Activated CD4-positive, alpha-beta memory T cell treated with anti-CD3 and anti-CD28 coated beads, Interleukin-2, amount 10 ng/mL, durations not matched to agents 7 days and 5 days (primary cell): Measurements from ENCODE around the gene KCNMA1. TPM values are rescaled to one million over a fixed set of nuclear protein-coding genes. Genes with fewer than 3 reads are reported as not detected.

Experiments
- CTCF ChIA-PET: fragments of 350-600 bp; sonication (Branson Sonifier 250); formaldehyde crosslinking; loops from one replicate; lab custom pipeline; 2021; ENCODE audit warnings: antibody characterized with exemption, inconsistent platforms; lab: Charles Lee
- POLR2A ChIA-PET: fragments of 350-600 bp; sonication (Branson Sonifier 250); formaldehyde crosslinking; loops from one replicate; lab custom pipeline; 2021; ENCODE audit warnings: antibody characterized with exemption; lab: Charles Lee
- DNase-seq: peaks from one replicate; pipeline ENCODE4 v3.0.0-alpha.2; 2020
- H3K27ac Mint-ChIP-seq: one replicate; pipeline ENCODE4 v1.8.0; 2021; ENCODE audit warnings: mild to moderate bottlenecking, mixed read lengths
- H3K27me3 Mint-ChIP-seq: one replicate; pipeline ENCODE4 v1.8.0; 2021; ENCODE audit warnings: mixed read lengths
- H3K36me3 Mint-ChIP-seq: one replicate; pipeline ENCODE4 v1.8.0; 2021; ENCODE audit warnings: low read depth, mixed read lengths
- H3K4me1 Mint-ChIP-seq: one replicate; pipeline ENCODE4 v1.8.0; 2021; ENCODE audit warnings: mixed read lengths
- H3K4me3 Mint-ChIP-seq: one replicate; pipeline ENCODE4 v1.8.0; 2021; ENCODE audit warnings: mild to moderate bottlenecking, mixed read lengths
- H3K9me3 Mint-ChIP-seq: one replicate; pipeline ENCODE4 v1.8.0; 2021; ENCODE audit warnings: mixed read lengths
- total RNA-seq, 2 experiments: library from RNA; stranded (reverse); gene quantifications; one replicate each; pipeline ENCODE4 v1.2.3, GENCODE V29; 2021

KCNMA1 gene
- total RNA-seq, 2 experiments from 2014 or later: 0.25 to 0.38 TPM

DNA sequence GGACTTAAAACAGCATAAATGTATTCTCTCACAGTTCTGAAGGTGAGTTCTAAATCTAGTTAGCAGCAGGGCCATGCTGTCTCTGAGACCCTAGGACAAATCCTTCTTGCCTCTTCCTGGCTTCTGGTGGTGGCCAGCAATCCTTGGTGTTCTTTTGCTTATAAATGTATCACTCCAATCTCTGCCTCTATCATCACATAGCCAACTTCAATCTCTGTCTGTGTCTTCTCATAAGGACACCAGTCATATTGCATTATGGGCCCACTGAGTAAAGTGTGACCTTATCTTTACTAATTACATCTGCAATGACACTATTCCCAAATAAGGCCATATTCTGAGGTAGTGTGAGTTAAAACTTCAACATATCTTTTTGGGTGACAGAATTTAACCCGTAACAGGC, 778.9 kb downstream of the KCNMA1 start:
- Mint-ChIP-seq H3K27ac (no peak overlapping the region), H3K4me1 (no peaks in the 10 kb centered on the region), H3K4me3 (no peak overlapping the region), H3K36me3 (no peaks in the 10 kb centered on the region), H3K27me3 (no peaks in the 10 kb centered on the region), H3K9me3 (no peaks in the 10 kb centered on the region)
- CTCF ChIA-PET: no interaction called here
- POLR2A ChIA-PET: no interaction called here
- DNase-seq: no peak

DNA sequence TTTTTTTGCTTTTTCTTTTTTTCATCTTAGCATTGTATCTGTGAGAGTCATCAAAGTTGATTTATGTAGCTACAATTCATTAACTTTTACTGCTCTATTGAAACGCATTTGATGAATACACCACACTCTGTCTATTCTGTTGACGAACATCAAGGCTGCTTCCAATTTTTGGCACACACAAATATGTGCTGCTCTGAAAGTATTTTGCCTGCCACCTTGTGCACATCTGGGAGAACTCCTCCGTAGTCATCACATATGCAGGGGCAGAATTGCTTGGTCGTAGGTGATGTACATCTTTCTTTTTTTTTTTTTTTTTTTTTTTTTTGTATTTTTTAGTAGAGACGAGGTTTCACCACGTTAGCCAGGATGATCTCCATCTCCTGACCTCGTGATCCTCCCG, 796.8 kb downstream of the KCNMA1 start:
- CTCF ChIA-PET: no interaction called here
- H3K4me3 Mint-ChIP-seq: no peak overlapping the region
- H3K27ac Mint-ChIP-seq: no peak overlapping the region

DNA sequence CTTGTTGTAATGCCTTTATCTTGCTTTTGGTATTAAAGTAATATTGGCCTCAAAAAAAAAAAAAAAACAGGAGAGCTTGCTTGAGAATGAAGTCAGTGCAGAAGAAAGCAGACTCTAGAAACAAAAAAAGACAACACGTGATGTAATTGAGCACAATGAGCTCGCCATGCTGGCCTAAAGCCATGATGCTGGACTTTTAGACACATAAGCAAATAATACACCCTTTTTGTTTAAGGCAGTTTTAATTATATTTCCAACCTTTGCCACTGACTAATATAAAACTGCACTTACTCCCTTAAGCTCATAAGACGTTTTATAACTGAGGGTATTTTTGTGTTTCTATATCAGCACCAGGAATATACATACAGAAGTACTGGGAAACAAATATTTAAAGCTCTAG, 798.3 kb downstream of the KCNMA1 start:
- ChIA-PET POLR2A (no interaction called here), CTCF (no interaction called here)
- no peak for DNase-seq
- no peaks in the 10 kb centered on the region for H3K27me3 Mint-ChIP-seq
- H3K36me3 Mint-ChIP-seq: no peaks in the 10 kb centered on the region
- no peak overlapping the region for H3K4me3 Mint-ChIP-seq
- H3K27ac Mint-ChIP-seq: no peak overlapping the region
- H3K4me1 Mint-ChIP-seq: no peaks in the 10 kb centered on the region
- no peaks in the 10 kb centered on the region for H3K9me3 Mint-ChIP-seq

More for the DNA sequence above, 796.8 kb downstream of the KCNMA1 start:
- POLR2A ChIA-PET: no interaction called here
- DNase-seq: no peak
- H3K9me3 Mint-ChIP-seq: peaks cover 3% of the 10 kb centered on the region
- no peaks in the 10 kb centered on the region for H3K4me1 Mint-ChIP-seq
- no peaks in the 10 kb centered on the region for H3K27me3 Mint-ChIP-seq
- no peaks in the 10 kb centered on the region for H3K36me3 Mint-ChIP-seq

DNA sequence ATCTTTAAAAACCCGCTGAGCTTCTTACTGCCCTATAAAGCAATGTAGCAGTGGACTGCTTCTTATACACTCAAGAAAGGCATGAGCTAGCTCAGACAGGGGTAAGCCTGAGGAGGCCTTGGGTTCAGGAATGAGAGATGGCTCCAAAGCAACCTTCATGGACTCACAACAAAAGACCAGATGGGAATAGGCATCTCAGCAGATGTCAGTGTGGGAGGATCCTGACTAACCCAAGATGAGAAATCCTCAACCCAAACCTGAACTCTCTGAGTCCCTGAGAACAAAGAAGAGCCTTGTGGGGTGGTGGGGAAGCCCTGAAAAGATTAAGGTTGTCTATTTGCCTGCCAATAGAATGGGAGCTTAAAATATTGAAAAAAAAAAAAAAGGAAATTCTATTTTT, 807.4 kb downstream of the KCNMA1 start:
- no peaks in the 10 kb centered on the region for H3K4me1 Mint-ChIP-seq

DNA sequence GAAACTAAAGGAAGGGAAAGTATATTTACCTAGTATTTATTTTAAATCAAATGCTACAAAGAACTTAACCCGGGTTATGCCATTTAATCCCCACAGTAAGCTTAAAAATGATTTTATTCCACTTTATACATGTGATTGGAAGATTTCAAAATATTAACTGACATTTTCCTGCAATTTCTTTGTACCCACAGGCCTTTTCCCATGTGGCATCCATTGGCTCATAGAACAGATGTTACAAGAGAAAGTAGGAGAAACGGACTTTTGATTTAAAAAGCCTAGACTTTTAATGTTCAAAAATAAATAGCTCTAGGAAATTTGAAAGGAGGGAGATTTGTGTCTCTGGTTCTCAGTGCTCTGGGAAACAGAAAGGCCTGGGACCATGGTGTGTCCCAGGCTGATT, 807.9 kb downstream of the KCNMA1 start:
- no peak overlapping the region for H3K27ac Mint-ChIP-seq
- CTCF ChIA-PET: no interaction called here

More for the DNA sequence above, 807.4 kb downstream of the KCNMA1 start:
- Mint-ChIP-seq H3K27me3 (no peaks in the 10 kb centered on the region), H3K9me3 (peaks cover 9% of the 10 kb centered on the region), H3K4me3 (no peak overlapping the region), H3K27ac (no peak overlapping the region), H3K36me3 (no peaks in the 10 kb centered on the region)
- no peak for DNase-seq
- ChIA-PET POLR2A (no interaction called here), CTCF (no interaction called here)

More for the DNA sequence above, 807.9 kb downstream of the KCNMA1 start:
- Mint-ChIP-seq H3K36me3 (no peaks in the 10 kb centered on the region), H3K27me3 (no peaks in the 10 kb centered on the region), H3K4me1 (no peaks in the 10 kb centered on the region), H3K4me3 (no peak overlapping the region), H3K9me3 (peaks cover 12% of the 10 kb centered on the region)
- DNase-seq: no peak
- POLR2A ChIA-PET: no interaction called here
